ENCODE results near the gene ELAC2. TPM values are rescaled to one million over a fixed set of nuclear protein-coding genes. Genes with fewer than 3 reads are reported as not detected.

Gene ELAC2
- total RNA-seq, 6 experiments from 2014 or later, result 49.8 to 63.8 (median 55.7) TPM

DNA sequence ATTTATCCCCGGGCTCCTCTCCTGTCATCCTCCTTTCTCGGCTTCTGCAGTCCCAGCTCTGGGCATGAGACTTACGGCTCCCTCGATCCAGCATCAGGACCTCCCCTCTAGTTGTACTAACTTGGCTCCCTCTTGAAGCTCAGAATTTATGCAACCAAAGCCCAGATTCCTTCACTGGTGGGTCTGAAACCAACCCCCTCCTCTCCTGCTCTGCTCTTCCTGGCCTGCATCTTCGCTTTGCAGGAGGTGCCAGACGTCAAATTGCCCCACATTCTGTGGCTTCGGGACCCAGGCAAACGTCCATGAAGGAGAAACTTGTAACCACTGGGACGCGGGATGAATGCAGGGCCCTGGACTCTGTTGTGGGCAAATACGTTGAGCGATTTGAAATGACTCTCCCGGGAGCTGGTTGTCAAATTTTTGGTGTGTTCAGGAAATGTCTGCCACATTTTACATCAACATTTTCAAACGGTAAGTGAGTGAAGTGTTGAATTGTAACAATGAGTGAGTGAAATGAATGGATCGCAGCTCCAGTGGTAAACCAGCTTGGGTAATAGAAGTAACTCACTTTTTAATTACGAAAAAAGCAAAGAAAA lies 29.3 kb upstream of the ELAC2 start:
- no peak for TF ChIP-seq CTCF (IDR thresholded peaks at IDR 0.05)
- DNase-seq, result no peak
- peaks cover 39% of the 10 kb centered on the region for H3K27me3 Mint-ChIP-seq (ENCODE audit: insufficient read depth)
- no peaks in the 10 kb centered on the region for H3K9me3 Mint-ChIP-seq
- H3K27ac Mint-ChIP-seq, result no peak overlapping the region
- peaks cover 6% of the 10 kb centered on the region; the same call in 1 of the 2 replicates for H3K4me1 Mint-ChIP-seq (ENCODE audit: low read depth)
- no peaks in the 10 kb centered on the region for H3K36me3 Mint-ChIP-seq (ENCODE audit: low read depth)
- H3K4me3 Mint-ChIP-seq, result no peak overlapping the region

DNA sequence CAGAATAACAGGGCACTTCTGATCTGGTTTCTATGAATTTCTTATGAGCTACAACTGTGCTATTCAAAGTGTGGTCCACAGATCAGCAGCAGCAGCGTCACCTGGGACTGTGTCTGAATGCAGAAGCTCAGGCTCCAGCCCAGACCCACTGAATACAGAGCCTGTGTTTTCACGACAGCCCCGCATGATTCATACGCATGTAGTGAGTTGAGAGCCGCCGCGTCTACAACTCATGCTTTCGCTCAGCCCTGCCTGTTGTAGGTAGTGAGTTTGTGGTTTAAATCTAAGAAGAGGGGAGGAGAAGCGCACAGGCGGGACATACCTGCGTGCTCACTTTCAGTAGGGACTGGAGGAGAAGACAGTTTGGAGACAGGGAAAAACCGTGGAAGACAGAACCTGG lies 28.5 kb upstream of the ELAC2 start:
- Mint-ChIP-seq H3K4me1 (ENCODE audit: low read depth) (peaks cover 6% of the 10 kb centered on the region; the same call in 1 of the 2 replicates), H3K9me3 (no peaks in the 10 kb centered on the region), H3K27me3 (ENCODE audit: insufficient read depth) (peaks cover 39% of the 10 kb centered on the region), H3K36me3 (ENCODE audit: low read depth) (no peaks in the 10 kb centered on the region), H3K4me3 (no peak overlapping the region), H3K27ac (no peak overlapping the region)
- no peak for DNase-seq
- no peak for TF ChIP-seq CTCF (IDR thresholded peaks at IDR 0.05)

- Mint-ChIP-seq H3K27ac (no peak overlapping the region), H3K4me1 (ENCODE audit: low read depth) (peaks cover 6% of the 10 kb centered on the region; the same call in 1 of the 2 replicates), H3K9me3 (no peaks in the 10 kb centered on the region), H3K27me3 (ENCODE audit: insufficient read depth) (peaks cover 28% of the 10 kb centered on the region), H3K4me3 (no peak overlapping the region), H3K36me3 (ENCODE audit: low read depth) (no peaks in the 10 kb centered on the region)
- no peak for DNase-seq
- TF ChIP-seq CTCF (IDR thresholded peaks at IDR 0.05), result no peak
Measured at GRCh38 chr17:13044572-13045065, 26.8 kb upstream of the ELAC2 start.

DNA sequence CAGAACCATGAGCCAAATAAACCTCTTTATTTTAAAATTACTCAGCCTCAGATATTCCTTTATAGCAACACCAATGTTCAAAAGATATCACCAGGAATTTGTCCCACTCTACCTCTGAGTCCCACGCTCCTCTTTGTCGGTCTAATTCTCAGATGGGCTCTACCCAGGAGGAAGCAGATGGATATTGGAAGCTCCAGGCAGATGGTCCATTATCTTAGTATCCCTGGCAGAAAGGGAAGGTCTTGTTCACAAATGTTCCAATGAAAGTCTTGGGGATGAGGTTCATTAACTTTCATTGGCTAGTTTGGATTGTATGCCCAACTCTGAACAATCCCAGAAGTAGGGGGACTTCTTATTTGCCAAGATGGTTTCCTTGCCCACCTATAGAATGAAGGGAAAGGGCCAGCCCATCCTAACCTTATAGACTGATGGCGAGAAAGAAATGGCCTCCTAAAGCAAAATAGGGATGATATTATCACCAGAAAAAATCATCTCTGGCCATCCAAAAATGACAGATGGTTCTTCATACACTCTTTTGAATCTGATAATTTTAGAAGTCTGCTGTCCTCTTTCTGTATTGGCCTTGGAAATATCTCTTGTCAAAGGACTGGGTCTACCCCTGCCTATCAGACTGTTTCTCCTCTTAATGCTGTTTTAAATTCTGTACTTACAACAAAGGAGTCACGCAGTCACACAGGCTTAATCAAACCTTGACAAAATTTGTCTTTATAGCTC lies 21.3 kb upstream of the ELAC2 start:
- Mint-ChIP-seq H3K4me1 (ENCODE audit: low read depth) (no peaks in the 10 kb centered on the region), H3K27me3 (ENCODE audit: insufficient read depth) (peaks cover 16% of the 10 kb centered on the region), H3K9me3 (no peaks in the 10 kb centered on the region; the same call in 1 of the 2 replicates), H3K27ac (no peak overlapping the region), H3K36me3 (ENCODE audit: low read depth) (0 out of 2 replicates have a peak, but pooled peaks cover 3% of the 10 kb centered on the region), H3K4me3 (no peak overlapping the region)
- DNase-seq, result no peak
- no peak for TF ChIP-seq CTCF (IDR thresholded peaks at IDR 0.05)

DNA sequence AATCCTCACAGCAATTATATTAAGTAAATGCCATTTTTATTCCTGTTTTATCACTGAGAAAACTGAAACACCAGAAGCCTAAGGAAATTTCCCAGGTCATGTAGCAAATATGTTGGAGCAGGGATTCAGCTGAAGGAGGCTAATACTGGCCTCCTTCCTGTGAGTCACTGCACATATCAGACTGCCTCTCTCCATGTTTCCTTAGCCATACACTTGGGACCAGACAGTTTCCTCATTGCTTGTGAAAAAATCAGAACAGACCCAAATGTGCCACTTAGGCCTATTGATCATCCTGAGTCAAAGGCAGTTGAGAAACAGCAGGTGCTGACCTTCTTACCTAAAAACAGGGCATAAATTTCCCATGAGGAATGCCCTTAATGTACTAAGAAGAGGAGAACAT lies 18.9 kb upstream of the ELAC2 start:
- Mint-ChIP-seq H3K27ac (no peak overlapping the region), H3K4me1 (ENCODE audit: low read depth) (no peaks in the 10 kb centered on the region), H3K9me3 (no peaks in the 10 kb centered on the region; the same call in 1 of the 2 replicates), H3K36me3 (ENCODE audit: low read depth) (0 out of 2 replicates have a peak, but pooled peaks cover 3% of the 10 kb centered on the region), H3K27me3 (ENCODE audit: insufficient read depth) (peaks cover 17% of the 10 kb centered on the region), H3K4me3 (no peak overlapping the region)
- no peak for DNase-seq
- no peak for TF ChIP-seq CTCF (IDR thresholded peaks at IDR 0.05)
